GM12891 (cell line): ENCODE results near the gene CRPPA.

Experiments used
- POLR2A ChIP-seq: IDR thresholded peaks from 2 replicates; pipeline ENCODE4 v1.6.1; 2011; ENCODE audit warnings: low read depth, low read length, control low read depth
- POLR2AphosphoS5 ChIP-seq: IDR thresholded peaks from 2 replicates; pipeline ENCODE4 v1.6.1; 2011; ENCODE audit warnings: low read depth, low read length, control low read depth

GRCh38 chr7:16436306-16436705 is 15.0 kb upstream of the CRPPA start:
- TF ChIP-seq POLR2AphosphoS5 (no peak), POLR2A (no peak)
